ENCODE results near the gene PEX5L.

The PEX5L gene

GRCh38 chr3:179885950-179886349 lies 150.8 kb downstream of the PEX5L start:
- no peak for DNase-seq (ENCODE audit: insufficient read length)
- FAIRE-seq, result no peak

GRCh38 chr3:179884136-179884535 lies 152.6 kb downstream of the PEX5L start:
- FAIRE-seq, result no peak
- TF ChIP-seq TAF1 (IDR thresholded peaks at IDR 0.05; ENCODE audit: borderline replicate concordance, low read depth, low read length), result no peak
- TF ChIP-seq POLR2AphosphoS5 (IDR thresholded peaks at IDR 0.05; ENCODE audit: low read depth, low read length), result no peak
- no peak for TF ChIP-seq POLR2A (IDR thresholded peaks at IDR 0.05; ENCODE audit: low read depth, low read length)
- no peak for DNase-seq (ENCODE audit: insufficient read length)

More at GRCh38 chr3:179885950-179886349, 150.8 kb downstream of the PEX5L start:
- TF ChIP-seq POLR2A (IDR thresholded peaks at IDR 0.05; ENCODE audit: low read depth, low read length) (no peak), POLR2AphosphoS5 (IDR thresholded peaks at IDR 0.05; ENCODE audit: low read depth, low read length) (no peak), TAF1 (IDR thresholded peaks at IDR 0.05; ENCODE audit: borderline replicate concordance, low read depth, low read length) (no peak)

- TF ChIP-seq POLR2AphosphoS5 (IDR thresholded peaks at IDR 0.05; ENCODE audit: low read depth, low read length) (no peak), TAF1 (IDR thresholded peaks at IDR 0.05; ENCODE audit: borderline replicate concordance, low read depth, low read length) (no peak), POLR2A (IDR thresholded peaks at IDR 0.05; ENCODE audit: low read depth, low read length) (no peak)
- DNase-seq (ENCODE audit: insufficient read length) (no peak), FAIRE-seq (peak; percentile 89)
Measured at GRCh38 chr3:179882292-179882691, 154.4 kb downstream of the PEX5L start.

- TF ChIP-seq POLR2A (IDR thresholded peaks at IDR 0.05; ENCODE audit: low read depth, low read length) (no peak), POLR2AphosphoS5 (IDR thresholded peaks at IDR 0.05; ENCODE audit: low read depth, low read length) (no peak), TAF1 (IDR thresholded peaks at IDR 0.05; ENCODE audit: borderline replicate concordance, low read depth, low read length) (no peak)
- DNase-seq (ENCODE audit: insufficient read length) (no peak), FAIRE-seq (peak; percentile 48)
Measured at GRCh38 chr3:179881791-179882190, 154.9 kb downstream of the PEX5L start.

- no peak for FAIRE-seq
- DNase-seq (ENCODE audit: insufficient read length), result no peak
- no peak for TF ChIP-seq TAF1 (IDR thresholded peaks at IDR 0.05; ENCODE audit: borderline replicate concordance, low read depth, low read length)
- TF ChIP-seq POLR2A (IDR thresholded peaks at IDR 0.05; ENCODE audit: low read depth, low read length), result no peak
- no peak for TF ChIP-seq POLR2AphosphoS5 (IDR thresholded peaks at IDR 0.05; ENCODE audit: low read depth, low read length)
Measured at GRCh38 chr3:179880868-179881267, 155.9 kb downstream of the PEX5L start.

GRCh38 chr3:179876440-179876839 lies 160.3 kb downstream of the PEX5L start:
- TF ChIP-seq POLR2A (IDR thresholded peaks at IDR 0.05; ENCODE audit: low read depth, low read length) (no peak), TAF1 (IDR thresholded peaks at IDR 0.05; ENCODE audit: borderline replicate concordance, low read depth, low read length) (no peak), POLR2AphosphoS5 (IDR thresholded peaks at IDR 0.05; ENCODE audit: low read depth, low read length) (no peak)
- FAIRE-seq (no peak), DNase-seq (ENCODE audit: insufficient read length) (no peak)

- DNase-seq (ENCODE audit: insufficient read length), result no peak
- TF ChIP-seq TAF1 (IDR thresholded peaks at IDR 0.05; ENCODE audit: borderline replicate concordance, low read depth, low read length) (no peak), POLR2AphosphoS5 (IDR thresholded peaks at IDR 0.05; ENCODE audit: low read depth, low read length) (no peak), POLR2A (IDR thresholded peaks at IDR 0.05; ENCODE audit: low read depth, low read length) (no peak)
- no peak for FAIRE-seq
Measured at GRCh38 chr3:179872842-179873241, 163.9 kb downstream of the PEX5L start.

GRCh38 chr3:179871782-179872181 lies 165.0 kb downstream of the PEX5L start:
- FAIRE-seq (no peak), DNase-seq (ENCODE audit: insufficient read length) (no peak)
- TF ChIP-seq POLR2A (IDR thresholded peaks at IDR 0.05; ENCODE audit: low read depth, low read length) (no peak), TAF1 (IDR thresholded peaks at IDR 0.05; ENCODE audit: borderline replicate concordance, low read depth, low read length) (no peak), POLR2AphosphoS5 (IDR thresholded peaks at IDR 0.05; ENCODE audit: low read depth, low read length) (no peak)

- FAIRE-seq, result no peak
- TF ChIP-seq POLR2AphosphoS5 (IDR thresholded peaks at IDR 0.05; ENCODE audit: low read depth, low read length), result no peak
- DNase-seq (ENCODE audit: insufficient read length), result no peak
Measured at GRCh38 chr3:179868715-179869114, 168.0 kb downstream of the PEX5L start.

GRCh38 chr3:179867961-179868360 lies 168.8 kb downstream of the PEX5L start:
- FAIRE-seq, result no peak
- DNase-seq (ENCODE audit: insufficient read length), result no peak
- TF ChIP-seq TAF1 (IDR thresholded peaks at IDR 0.05; ENCODE audit: borderline replicate concordance, low read depth, low read length) (no peak), POLR2A (IDR thresholded peaks at IDR 0.05; ENCODE audit: low read depth, low read length) (no peak), POLR2AphosphoS5 (IDR thresholded peaks at IDR 0.05; ENCODE audit: low read depth, low read length) (no peak)

- no peak for FAIRE-seq
- TF ChIP-seq POLR2AphosphoS5 (IDR thresholded peaks at IDR 0.05; ENCODE audit: low read depth, low read length) (no peak), TAF1 (IDR thresholded peaks at IDR 0.05; ENCODE audit: borderline replicate concordance, low read depth, low read length) (no peak), POLR2A (IDR thresholded peaks at IDR 0.05; ENCODE audit: low read depth, low read length) (no peak)
- no peak for DNase-seq (ENCODE audit: insufficient read length)
Measured at GRCh38 chr3:179865861-179866505, 170.8 kb downstream of the PEX5L start.

GRCh38 chr3:179861953-179862352 lies 174.8 kb downstream of the PEX5L start:
- no peak for FAIRE-seq
- DNase-seq (ENCODE audit: insufficient read length), result no peak
- TF ChIP-seq POLR2AphosphoS5 (IDR thresholded peaks at IDR 0.05; ENCODE audit: low read depth, low read length) (no peak), POLR2A (IDR thresholded peaks at IDR 0.05; ENCODE audit: low read depth, low read length) (no peak), TAF1 (IDR thresholded peaks at IDR 0.05; ENCODE audit: borderline replicate concordance, low read depth, low read length) (no peak)
